Measurements from ENCODE around the gene CBFA2T3.

The CBFA2T3 gene

DNA sequence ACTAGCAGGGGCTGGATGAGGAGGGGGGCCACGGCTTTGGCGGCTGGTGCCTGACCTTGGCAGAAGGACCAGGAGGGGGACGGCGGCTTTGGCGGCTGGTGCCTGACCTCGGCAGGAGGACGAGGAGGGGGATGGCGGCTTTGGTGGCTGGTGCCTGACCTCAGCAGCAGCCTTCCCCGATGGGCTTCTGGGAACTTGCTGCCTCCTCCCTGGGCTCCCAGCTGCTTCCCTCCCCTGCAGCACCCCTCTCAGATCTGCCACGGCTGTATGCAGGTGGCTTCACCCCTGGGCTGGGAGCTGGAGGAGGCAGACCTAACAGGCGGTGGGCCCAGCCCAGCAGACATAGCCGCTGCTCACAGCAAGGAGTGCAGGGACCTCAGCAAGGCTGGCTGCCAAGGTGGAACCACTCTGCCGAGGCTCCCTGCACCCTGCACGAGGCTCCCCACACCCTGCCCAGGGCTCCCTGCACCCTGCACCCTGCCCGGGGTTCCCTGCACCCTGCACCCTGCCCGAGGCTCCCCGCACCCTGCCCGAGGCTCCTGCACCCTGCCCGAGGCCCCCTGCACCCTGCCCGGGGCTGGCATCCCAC, 38.4 kb upstream of the CBFA2T3 start:
- TF ChIP-seq, protein P1, sequence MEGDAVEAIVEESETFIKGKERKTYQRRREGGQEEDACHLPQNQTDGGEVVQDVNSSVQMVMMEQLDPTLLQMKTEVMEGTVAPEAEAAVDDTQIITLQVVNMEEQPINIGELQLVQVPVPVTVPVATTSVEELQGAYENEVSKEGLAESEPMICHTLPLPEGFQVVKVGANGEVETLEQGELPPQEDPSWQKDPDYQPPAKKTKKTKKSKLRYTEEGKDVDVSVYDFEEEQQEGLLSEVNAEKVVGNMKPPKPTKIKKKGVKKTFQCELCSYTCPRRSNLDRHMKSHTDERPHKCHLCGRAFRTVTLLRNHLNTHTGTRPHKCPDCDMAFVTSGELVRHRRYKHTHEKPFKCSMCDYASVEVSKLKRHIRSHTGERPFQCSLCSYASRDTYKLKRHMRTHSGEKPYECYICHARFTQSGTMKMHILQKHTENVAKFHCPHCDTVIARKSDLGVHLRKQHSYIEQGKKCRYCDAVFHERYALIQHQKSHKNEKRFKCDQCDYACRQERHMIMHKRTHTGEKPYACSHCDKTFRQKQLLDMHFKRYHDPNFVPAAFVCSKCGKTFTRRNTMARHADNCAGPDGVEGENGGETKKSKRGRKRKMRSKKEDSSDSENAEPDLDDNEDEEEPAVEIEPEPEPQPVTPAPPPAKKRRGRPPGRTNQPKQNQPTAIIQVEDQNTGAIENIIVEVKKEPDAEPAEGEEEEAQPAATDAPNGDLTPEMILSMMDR (conservative IDR thresholded peaks at IDR 0.05), result no peak
- no peak for TF ChIP-seq ZFX (IDR thresholded peaks at IDR 0.05)
- H3K27ac ChIP-seq, result no peak overlapping the region

DNA sequence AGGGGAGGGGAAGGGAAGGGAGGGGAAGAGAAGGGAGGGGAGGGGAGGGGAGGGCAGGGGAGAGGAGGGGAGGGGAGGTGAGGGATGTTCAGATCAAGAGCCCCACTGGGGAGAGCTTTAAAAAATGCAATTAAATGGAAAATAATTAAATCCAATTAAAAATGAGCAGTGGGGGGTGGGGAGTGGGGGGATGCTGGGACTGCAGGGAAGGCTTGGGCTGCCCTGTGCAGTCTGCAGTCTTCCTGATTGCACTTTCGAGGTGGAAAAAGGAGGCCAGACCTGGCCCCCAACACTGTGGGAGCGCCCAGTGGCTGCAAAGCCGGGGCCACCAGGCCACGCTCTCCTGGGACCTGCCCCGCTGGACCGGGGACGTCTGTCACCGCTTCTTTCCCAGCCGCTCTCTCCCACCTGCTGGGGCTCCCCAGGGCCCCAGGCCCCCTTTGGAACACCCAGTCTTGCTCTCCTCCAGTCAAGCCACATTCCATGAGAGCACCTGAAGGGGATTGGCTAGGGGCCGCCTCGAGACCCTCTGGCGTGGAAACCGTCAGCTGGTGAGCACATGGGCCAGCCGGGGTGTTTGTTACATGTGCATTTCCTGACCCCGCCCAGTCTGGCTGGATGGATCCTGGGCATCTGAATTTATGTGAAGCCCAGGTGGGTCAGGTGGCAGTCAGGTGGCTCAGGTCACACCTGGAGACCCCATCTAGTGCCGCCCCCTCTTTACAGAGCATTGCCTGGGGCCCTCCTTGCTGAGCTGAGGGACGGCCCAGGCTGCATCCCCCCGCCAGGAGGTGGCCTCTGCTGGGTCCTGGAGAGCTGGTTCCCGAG, 37.6 kb upstream of the CBFA2T3 start:
- TF ChIP-seq, protein P1 (conservative IDR thresholded peaks at IDR 0.05), result no peak
- no peak for TF ChIP-seq ZFX (IDR thresholded peaks at IDR 0.05)
- H3K27ac ChIP-seq, result no peak overlapping the region

DNA sequence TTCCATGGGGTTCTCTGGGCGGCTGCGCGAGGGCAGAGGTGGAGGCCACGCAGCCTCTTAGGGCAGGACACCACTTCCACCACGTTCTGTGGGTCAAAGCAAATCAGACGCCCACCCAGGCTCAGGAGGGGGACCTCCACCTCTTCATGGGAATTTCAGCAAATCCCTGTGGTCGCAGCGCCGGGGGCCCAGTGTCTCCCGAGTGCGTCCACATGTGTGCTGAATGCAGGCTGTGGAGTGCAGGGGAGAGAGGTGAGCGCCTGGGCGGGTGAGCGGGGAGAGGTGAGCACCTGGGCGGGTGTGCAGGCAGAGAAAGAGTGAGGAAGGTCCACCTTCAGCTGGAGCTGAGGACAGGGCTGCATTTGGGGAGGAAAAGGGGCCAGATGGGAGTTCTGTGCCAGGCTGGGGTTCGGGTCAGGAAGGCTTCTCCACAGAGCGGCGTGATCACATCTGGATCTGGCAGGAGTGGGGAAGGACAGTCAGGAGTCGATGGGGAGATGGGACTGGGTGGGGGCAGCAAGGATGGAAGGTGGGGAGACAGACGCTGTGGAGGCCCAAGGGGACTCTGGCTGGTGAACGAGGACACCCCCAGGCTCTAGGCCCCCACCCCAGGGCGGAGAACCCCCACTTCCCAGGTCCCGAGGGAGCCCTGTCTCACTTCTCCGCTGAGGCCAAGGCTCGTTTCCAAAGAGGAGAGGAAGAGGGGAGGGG, 36.8 kb upstream of the CBFA2T3 start:
- no peak overlapping the region for H3K27ac ChIP-seq
- TF ChIP-seq ZFX (IDR thresholded peaks at IDR 0.05), result no peak
- TF ChIP-seq, protein P1 (conservative IDR thresholded peaks at IDR 0.05), result no peak

DNA sequence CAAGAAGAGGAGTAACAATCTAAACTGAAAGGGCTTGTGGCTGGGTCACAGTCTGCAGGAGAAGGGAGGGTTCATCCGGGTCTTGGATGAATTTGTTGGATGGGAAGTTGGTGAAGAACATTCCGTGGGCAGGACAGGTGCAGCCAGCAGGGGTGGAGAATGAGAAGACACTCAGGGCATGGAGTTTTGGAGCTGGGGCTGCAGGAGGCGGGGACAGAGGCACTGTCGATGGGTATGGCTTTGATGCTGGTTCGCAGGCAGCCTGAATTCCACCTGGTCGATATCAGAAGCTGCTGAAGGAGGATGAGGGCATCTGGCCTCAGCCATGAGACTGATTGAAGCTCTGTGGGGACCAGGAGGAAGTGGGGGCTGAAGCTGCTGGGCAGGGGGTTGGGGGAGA, 36.1 kb upstream of the CBFA2T3 start:
- H3K27ac ChIP-seq, result no peak overlapping the region
- TF ChIP-seq, protein P1 (conservative IDR thresholded peaks at IDR 0.05), result no peak
- no peak for TF ChIP-seq ZFX (IDR thresholded peaks at IDR 0.05)

DNA sequence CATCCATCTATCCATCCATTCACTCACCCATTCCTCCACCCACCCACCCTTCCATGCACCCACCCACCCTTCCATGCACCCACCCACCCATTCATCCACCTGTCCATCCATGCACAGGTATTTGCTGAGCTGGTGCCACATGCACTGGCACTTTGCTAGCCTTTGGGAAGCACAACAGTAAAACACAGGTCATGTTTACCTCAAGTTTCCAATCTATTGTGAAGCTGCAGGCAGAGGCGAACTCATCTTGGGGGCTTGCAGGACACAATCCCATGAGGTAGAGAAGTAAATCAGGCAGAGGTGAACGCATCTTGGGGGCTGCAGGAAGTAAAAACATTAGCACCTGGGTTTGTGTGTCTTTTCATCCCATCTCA, 35.6 kb upstream of the CBFA2T3 start:
- no peak for TF ChIP-seq ZFX (IDR thresholded peaks at IDR 0.05)
- TF ChIP-seq, protein P1 (conservative IDR thresholded peaks at IDR 0.05), result no peak
- no peak overlapping the region for H3K27ac ChIP-seq

DNA sequence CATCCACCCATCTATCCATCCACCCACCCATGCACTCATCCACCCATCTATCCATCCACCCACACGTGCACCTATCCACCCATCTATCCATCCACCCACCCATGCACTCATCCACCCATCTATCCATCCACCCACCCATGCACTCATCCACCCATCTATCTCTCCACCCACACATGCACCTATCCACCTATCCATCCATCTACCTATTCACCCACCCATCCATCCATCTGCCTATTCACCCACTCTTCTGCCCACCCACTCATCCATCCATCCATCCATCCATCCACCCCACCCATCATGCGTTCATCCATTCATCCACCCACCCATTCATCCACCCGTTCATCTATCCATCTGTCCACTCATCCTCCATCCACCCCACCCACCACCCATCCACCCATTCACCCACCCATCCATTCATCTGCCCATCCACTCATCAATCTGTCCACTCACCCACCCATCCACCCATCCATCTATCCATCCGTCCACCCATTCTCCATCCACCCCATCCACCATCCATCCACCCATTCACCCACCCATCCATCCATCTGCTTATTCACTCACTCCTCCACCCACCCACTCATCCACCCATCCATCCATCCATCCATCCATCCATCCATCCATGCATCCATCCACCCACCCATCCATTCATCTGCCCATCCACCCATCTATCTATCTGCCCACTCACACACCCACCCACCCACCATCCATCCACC, 35.1 kb upstream of the CBFA2T3 start:
- H3K27ac ChIP-seq, result no peak overlapping the region
- no peak for TF ChIP-seq ZFX (IDR thresholded peaks at IDR 0.05)
- TF ChIP-seq, protein P1 (conservative IDR thresholded peaks at IDR 0.05), result no peak
